KOPT-K1 (cell line): ENCODE data around the gene CHST4.
"Not testable (repeated sequence)": the region's sequence is repeated elsewhere in the genome, so short reads cannot be mapped to it uniquely, and the experiment has no call there.

Source experiments
- H3K27ac ChIP-seq: fragments of 200-600 bp; sonication (generic); 2 replicates; pipeline ENCODE4 v1.5.1; 2016; ENCODE audit warnings: antibody characterized with exemption, mild to moderate bottlenecking, low read depth, low read length; ENCODE audit not compliant: poor library complexity, severe bottlenecking
- H3K36me3 ChIP-seq: fragments of 200-600 bp; sonication (generic); 2 replicates; pipeline ENCODE4 v1.5.1; 2017; ENCODE audit warnings: antibody characterized with exemption, mild to moderate bottlenecking, low read length, moderate library complexity; ENCODE audit not compliant: insufficient read depth
- H3K9me3 ChIP-seq: fragments of 200-600 bp; sonication (generic); 2 replicates; pipeline ENCODE4 v1.5.1; 2017; ENCODE audit warnings: antibody characterized with exemption, low read length, mild to moderate bottlenecking; ENCODE audit not compliant: insufficient read depth, poor library complexity, severe bottlenecking

CHST4 gene

GRCh38 chr16:71552698-71553503 is 26.7 kb downstream of the CHST4 start:
- Histone ChIP-seq H3K9me3 (peaks cover 9% of the 10 kb centered on the region), H3K27ac (no peak overlapping the region), H3K36me3 (no peaks in the 10 kb centered on the region)

GRCh38 chr16:71555230-71555891 is 29.1 kb downstream of the CHST4 start:
- Histone ChIP-seq H3K27ac (no peak overlapping the region), H3K36me3 (no peaks in the 10 kb centered on the region), H3K9me3 (peaks cover 5% of the 10 kb centered on the region)

GRCh38 chr16:71557299-71557698 is 31.1 kb downstream of the CHST4 start:
- Histone ChIP-seq H3K36me3 (no peaks in the 10 kb centered on the region), H3K27ac (no peak overlapping the region), H3K9me3 (peaks cover 15% of the 10 kb centered on the region)

GRCh38 chr16:71557954-71558582 is 31.8 kb downstream of the CHST4 start:
- Histone ChIP-seq H3K9me3 (peaks cover 18% of the 10 kb centered on the region), H3K36me3 (no peaks in the 10 kb centered on the region), H3K27ac (no peak overlapping the region)

- peaks cover 18% of the 10 kb centered on the region for H3K9me3 ChIP-seq
- no peaks in the 10 kb centered on the region for H3K36me3 ChIP-seq
Measured at GRCh38 chr16:71559855-71560254, 33.6 kb downstream of the CHST4 start.

GRCh38 chr16:71561886-71562285 is 35.7 kb downstream of the CHST4 start:
- H3K27ac ChIP-seq, H3K36me3 ChIP-seq: not testable (repeated sequence)
- H3K9me3 ChIP-seq = peaks cover 18% of the 10 kb centered on the region

More at GRCh38 chr16:71559855-71560254, 33.6 kb downstream of the CHST4 start:
- H3K27ac ChIP-seq = no peak overlapping the region

GRCh38 chr16:71562552-71562951 is 36.3 kb downstream of the CHST4 start:
- Histone ChIP-seq H3K9me3 (peaks cover 18% of the 10 kb centered on the region), H3K36me3 (no peaks in the 10 kb centered on the region)

GRCh38 chr16:71564335-71564967 is 38.2 kb downstream of the CHST4 start:
- peak overlapping the region; percentile 56 for H3K27ac ChIP-seq

More at GRCh38 chr16:71562552-71562951, 36.3 kb downstream of the CHST4 start:
- no peak overlapping the region for H3K27ac ChIP-seq

GRCh38 chr16:71565812-71566700 is 39.8 kb downstream of the CHST4 start:
- Histone ChIP-seq H3K27ac (no peak overlapping the region), H3K36me3 (no peaks in the 10 kb centered on the region), H3K9me3 (peaks cover 14% of the 10 kb centered on the region)

More at GRCh38 chr16:71564335-71564967, 38.2 kb downstream of the CHST4 start:
- Histone ChIP-seq H3K36me3 (no peaks in the 10 kb centered on the region), H3K9me3 (peaks cover 18% of the 10 kb centered on the region)

- Histone ChIP-seq H3K36me3 (no peaks in the 10 kb centered on the region), H3K27ac (no peak overlapping the region), H3K9me3 (no peaks in the 10 kb centered on the region)
Measured at GRCh38 chr16:71567931-71568330, 41.7 kb downstream of the CHST4 start.

- Histone ChIP-seq H3K9me3 (no peaks in the 10 kb centered on the region), H3K27ac (no peak overlapping the region), H3K36me3 (no peaks in the 10 kb centered on the region)
Measured at GRCh38 chr16:71568551-71568950, 42.3 kb downstream of the CHST4 start.

- Histone ChIP-seq H3K9me3 (no peaks in the 10 kb centered on the region), H3K36me3 (no peaks in the 10 kb centered on the region), H3K27ac (no peak overlapping the region)
Measured at GRCh38 chr16:71569621-71570020, 43.4 kb downstream of the CHST4 start.

- no peaks in the 10 kb centered on the region for H3K36me3 ChIP-seq
- H3K27ac ChIP-seq = no peak overlapping the region
- H3K9me3 ChIP-seq = no peaks in the 10 kb centered on the region
Measured at GRCh38 chr16:71570144-71570543, 43.9 kb downstream of the CHST4 start.

GRCh38 chr16:71572497-71573116 is 46.4 kb downstream of the CHST4 start:
- Histone ChIP-seq H3K36me3 (no peaks in the 10 kb centered on the region), H3K27ac (no peak overlapping the region), H3K9me3 (no peaks in the 10 kb centered on the region)
